Measurements from ENCODE around the gene CCDC124. TPM values are rescaled to one million over a fixed set of nuclear protein-coding genes. Genes with fewer than 3 reads are reported as not detected.

The CCDC124 gene
- total RNA-seq, 1 donor from 2014 or later, result 97.3 TPM

DNA sequence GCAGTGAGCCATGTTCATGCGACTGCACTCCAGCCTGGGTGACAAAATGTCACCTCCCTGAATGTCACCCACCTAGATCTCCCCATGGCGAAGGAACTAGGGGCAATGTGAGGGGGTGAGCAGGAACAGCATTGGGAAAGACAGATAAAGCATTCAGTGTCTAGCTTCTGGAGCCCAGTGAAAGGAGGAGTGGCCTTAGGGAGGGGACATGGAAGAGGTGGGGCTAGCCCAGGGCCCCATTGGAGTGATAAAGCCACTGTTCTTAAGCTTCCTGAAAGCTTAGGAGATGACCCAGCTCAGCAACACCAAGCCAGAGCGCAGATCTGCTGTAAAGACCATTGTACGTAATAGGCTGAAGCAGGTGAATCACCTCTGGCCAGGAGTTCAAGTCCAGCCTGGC is 21.1 kb downstream of the CCDC124 start:
- Histone ChIP-seq H3K9ac (ENCODE audit: low read length) (no peak overlapping the region), H3K79me2 (ENCODE audit: insufficient read depth, low read length) (no peaks in the 10 kb centered on the region), H4K20me1 (ENCODE audit: insufficient read depth, low read length) (no peaks in the 10 kb centered on the region), H3K4me1 (ENCODE audit: insufficient read depth, low read length) (peaks cover 4% of the 10 kb centered on the region), H3K27me3 (ENCODE audit: insufficient read depth, low read length) (peaks cover 61% of the 10 kb centered on the region), H3K27ac (ENCODE audit: low read depth, low read length) (no peak overlapping the region), H3K4me3 (ENCODE audit: insufficient read depth, low read depth, low read length) (no peak overlapping the region), H3K4me2 (ENCODE audit: low read length) (no peak overlapping the region), H2AFZ (ENCODE audit: low read depth, low read length) (no peak overlapping the region), H3K36me3 (ENCODE audit: insufficient read depth, low read length) (no peaks in the 10 kb centered on the region), H3K9me3 (ENCODE audit: insufficient read depth, low read depth, low read length) (no peaks in the 10 kb centered on the region)
- Mint-ChIP-seq H3K27me3 (ENCODE audit: low read depth, unreplicated experiment) (peaks cover 65% of the 10 kb centered on the region), H3K27ac (ENCODE audit: unreplicated experiment) (no peak overlapping the region), H3K9me3 (ENCODE audit: unreplicated experiment) (no peaks in the 10 kb centered on the region), H3K4me1 (ENCODE audit: low read depth, unreplicated experiment) (peaks cover 8% of the 10 kb centered on the region), H3K36me3 (ENCODE audit: low read depth, unreplicated experiment) (peaks cover 2% of the 10 kb centered on the region), H3K4me3 (ENCODE audit: unreplicated experiment) (no peak overlapping the region)
- DNase-seq (ENCODE audit: low read depth), result no peak
- TF ChIP-seq, protein P1, sequence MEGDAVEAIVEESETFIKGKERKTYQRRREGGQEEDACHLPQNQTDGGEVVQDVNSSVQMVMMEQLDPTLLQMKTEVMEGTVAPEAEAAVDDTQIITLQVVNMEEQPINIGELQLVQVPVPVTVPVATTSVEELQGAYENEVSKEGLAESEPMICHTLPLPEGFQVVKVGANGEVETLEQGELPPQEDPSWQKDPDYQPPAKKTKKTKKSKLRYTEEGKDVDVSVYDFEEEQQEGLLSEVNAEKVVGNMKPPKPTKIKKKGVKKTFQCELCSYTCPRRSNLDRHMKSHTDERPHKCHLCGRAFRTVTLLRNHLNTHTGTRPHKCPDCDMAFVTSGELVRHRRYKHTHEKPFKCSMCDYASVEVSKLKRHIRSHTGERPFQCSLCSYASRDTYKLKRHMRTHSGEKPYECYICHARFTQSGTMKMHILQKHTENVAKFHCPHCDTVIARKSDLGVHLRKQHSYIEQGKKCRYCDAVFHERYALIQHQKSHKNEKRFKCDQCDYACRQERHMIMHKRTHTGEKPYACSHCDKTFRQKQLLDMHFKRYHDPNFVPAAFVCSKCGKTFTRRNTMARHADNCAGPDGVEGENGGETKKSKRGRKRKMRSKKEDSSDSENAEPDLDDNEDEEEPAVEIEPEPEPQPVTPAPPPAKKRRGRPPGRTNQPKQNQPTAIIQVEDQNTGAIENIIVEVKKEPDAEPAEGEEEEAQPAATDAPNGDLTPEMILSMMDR (IDR thresholded peaks at IDR 0.05; ENCODE audit: insufficient read depth, low read depth, low read length), result no peak
- TF ChIP-seq EZH2 (IDR thresholded peaks at IDR 0.05; ENCODE audit: insufficient read depth, low read length), result no peak
- FAIRE-seq, result no peak

DNA sequence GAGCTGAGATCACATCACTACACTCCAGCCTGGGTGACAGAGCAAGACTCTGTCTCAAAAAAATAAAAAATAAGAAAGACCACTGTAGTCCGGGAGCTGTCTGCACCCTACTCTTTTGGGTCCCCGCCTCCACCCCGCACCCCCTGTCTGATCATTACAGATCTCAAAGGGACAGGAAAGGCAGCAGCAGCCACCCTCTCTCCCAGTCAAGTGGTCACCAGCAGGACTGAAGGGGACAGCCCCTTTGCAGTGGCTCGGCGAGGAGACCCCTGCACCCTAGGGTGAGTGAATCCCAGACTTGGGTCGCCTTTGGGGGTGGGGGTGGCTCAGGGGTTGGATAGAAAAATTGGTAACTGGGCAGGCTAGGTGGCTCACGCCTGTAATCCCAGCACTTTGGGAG is 21.6 kb downstream of the CCDC124 start:
- Histone ChIP-seq H3K4me2 (ENCODE audit: low read length) (no peak overlapping the region), H3K27me3 (ENCODE audit: insufficient read depth, low read length) (peaks cover 57% of the 10 kb centered on the region), H3K4me1 (ENCODE audit: insufficient read depth, low read length) (peaks cover 4% of the 10 kb centered on the region), H3K9me3 (ENCODE audit: insufficient read depth, low read depth, low read length) (no peaks in the 10 kb centered on the region), H3K9ac (ENCODE audit: low read length) (no peak overlapping the region), H3K27ac (ENCODE audit: low read depth, low read length) (no peak overlapping the region), H4K20me1 (ENCODE audit: insufficient read depth, low read length) (no peaks in the 10 kb centered on the region), H3K4me3 (ENCODE audit: insufficient read depth, low read depth, low read length) (no peak overlapping the region), H3K36me3 (ENCODE audit: insufficient read depth, low read length) (no peaks in the 10 kb centered on the region), H3K79me2 (ENCODE audit: insufficient read depth, low read length) (no peaks in the 10 kb centered on the region), H2AFZ (ENCODE audit: low read depth, low read length) (no peak overlapping the region)
- H3K4me3 Mint-ChIP-seq (ENCODE audit: unreplicated experiment), result no peak overlapping the region
- no peak for DNase-seq (ENCODE audit: low read depth)
- no peak for FAIRE-seq
- no peak overlapping the region for H3K27ac Mint-ChIP-seq (ENCODE audit: unreplicated experiment)
- peaks cover 6% of the 10 kb centered on the region for H3K4me1 Mint-ChIP-seq (ENCODE audit: low read depth, unreplicated experiment)
- H3K36me3 Mint-ChIP-seq (ENCODE audit: low read depth, unreplicated experiment), result peaks cover 2% of the 10 kb centered on the region
- TF ChIP-seq EZH2 (IDR thresholded peaks at IDR 0.05; ENCODE audit: insufficient read depth, low read length), result no peak
- TF ChIP-seq, protein P1 (IDR thresholded peaks at IDR 0.05; ENCODE audit: insufficient read depth, low read depth, low read length), result no peak
- no peaks in the 10 kb centered on the region for H3K9me3 Mint-ChIP-seq (ENCODE audit: unreplicated experiment)
- peaks cover 62% of the 10 kb centered on the region for H3K27me3 Mint-ChIP-seq (ENCODE audit: low read depth, unreplicated experiment)

DNA sequence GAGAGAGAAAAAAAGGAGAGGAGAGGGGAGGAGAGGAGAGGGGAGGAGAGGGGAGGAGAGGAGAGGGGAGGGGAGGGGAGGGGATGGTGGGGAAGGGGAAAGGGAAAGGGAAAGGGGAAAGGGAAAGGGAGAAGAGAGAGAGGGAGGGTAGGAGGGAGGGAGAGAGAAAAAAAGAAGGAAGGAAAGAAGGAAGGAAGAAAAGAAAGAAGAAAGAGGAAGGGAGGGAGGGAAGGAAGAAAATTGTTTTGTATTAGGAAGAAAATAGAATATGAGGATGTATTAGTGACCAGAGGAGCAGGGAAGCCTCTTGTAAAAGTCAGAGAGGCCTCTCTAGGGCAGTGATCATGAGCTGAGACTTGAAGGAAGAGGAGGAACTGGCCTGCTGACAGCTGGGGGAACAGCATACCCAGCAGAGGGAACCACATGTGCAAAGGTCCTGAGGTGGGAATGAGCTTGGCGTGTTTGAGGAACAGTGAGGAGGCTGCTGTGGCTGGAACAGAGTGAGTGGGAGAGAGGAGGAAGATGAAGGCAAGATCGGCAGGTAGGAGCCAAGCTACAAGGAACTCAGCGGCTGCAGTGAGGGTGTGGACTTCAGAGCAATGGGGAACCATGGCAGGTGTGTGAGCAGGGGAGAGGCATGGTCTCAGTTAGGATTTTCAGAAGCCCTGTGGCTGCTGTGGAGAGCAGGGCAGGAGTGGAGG is 24.5 kb downstream of the CCDC124 start:
- H3K4me2 ChIP-seq (ENCODE audit: low read length), result no peak overlapping the region
- Mint-ChIP-seq H3K4me3 (ENCODE audit: unreplicated experiment) (peak overlapping the region; percentile 25), H3K9me3 (ENCODE audit: unreplicated experiment) (no peaks in the 10 kb centered on the region), H3K27me3 (ENCODE audit: low read depth, unreplicated experiment) (peaks cover 42% of the 10 kb centered on the region), H3K36me3 (ENCODE audit: low read depth, unreplicated experiment) (no peaks in the 10 kb centered on the region), H3K27ac (ENCODE audit: unreplicated experiment) (peak overlapping the region; percentile 15), H3K4me1 (ENCODE audit: low read depth, unreplicated experiment) (no peaks in the 10 kb centered on the region)
- no peak for DNase-seq (ENCODE audit: low read depth)
- H3K4me1 ChIP-seq (ENCODE audit: insufficient read depth, low read length), result no peaks in the 10 kb centered on the region
- TF ChIP-seq, protein P1 (IDR thresholded peaks at IDR 0.05; ENCODE audit: insufficient read depth, low read depth, low read length), result no peak
- no peak for TF ChIP-seq EZH2 (IDR thresholded peaks at IDR 0.05; ENCODE audit: insufficient read depth, low read length)
- H3K79me2 ChIP-seq (ENCODE audit: insufficient read depth, low read length), result no peaks in the 10 kb centered on the region
- H4K20me1 ChIP-seq (ENCODE audit: insufficient read depth, low read length), result no peaks in the 10 kb centered on the region
- no peak for FAIRE-seq
- H3K9ac ChIP-seq (ENCODE audit: low read length), result no peak overlapping the region
- no peaks in the 10 kb centered on the region for H3K9me3 ChIP-seq (ENCODE audit: insufficient read depth, low read depth, low read length)
- peaks cover 32% of the 10 kb centered on the region for H3K27me3 ChIP-seq (ENCODE audit: insufficient read depth, low read length)
- H3K27ac ChIP-seq (ENCODE audit: low read depth, low read length), result no peak overlapping the region
- H3K4me3 ChIP-seq (ENCODE audit: insufficient read depth, low read depth, low read length), result no peak overlapping the region
- H3K36me3 ChIP-seq (ENCODE audit: insufficient read depth, low read length), result no peaks in the 10 kb centered on the region
- H2AFZ ChIP-seq (ENCODE audit: low read depth, low read length), result no peak overlapping the region
